Measurements from ENCODE around the gene MCM3. TPM values are rescaled to one million over a fixed set of nuclear protein-coding genes. Genes with fewer than 3 reads are reported as not detected.

Gene MCM3
- total RNA-seq, 1 experiment from 2014 or later, result 24.9 TPM

- BruUV-seq (replicated peaks), result TSS peak; percentile 79
- POLR2A ChIA-PET, result interaction anchor here (1.2 to 2.1 kb wide), 2 partner anchors 15 to 101 kb away, joined by 4 to 6 read pairs; no protein-coding TSS in a partner anchor
- intact Hi-C loops (cut with micrococcal nuclease), result loop anchor here (1.0 kb wide), 3 partner anchors 101 to 165 kb away; no protein-coding TSS in a partner anchor
Observed at GRCh38 chr6:52263709-52264540, 20.6 kb downstream of the MCM3 start.

GRCh38 chr6:52262620-52263344 lies 21.8 kb downstream of the MCM3 start:
- BruUV-seq (replicated peaks), result no TSS peak
- H3K4me1 Mint-ChIP-seq (ENCODE audit: insufficient read depth, unreplicated experiment), result no peaks in the 10 kb centered on the region
- no peak for TF ChIP-seq CTCF (IDR thresholded peaks at IDR 0.05; ENCODE audit: unreplicated experiment)
- no peak for DNase-seq (ENCODE audit: unreplicated experiment)
- peaks cover 46% of the 10 kb centered on the region for H3K36me3 Mint-ChIP-seq (ENCODE audit: insufficient read depth, unreplicated experiment)
- no peaks in the 10 kb centered on the region for H3K9me3 Mint-ChIP-seq (ENCODE audit: unreplicated experiment)
- H3K4me3 Mint-ChIP-seq (ENCODE audit: unreplicated experiment), result no peak overlapping the region
- POLR2A ChIA-PET, result interaction anchor here (1.2 to 2.1 kb wide), 2 partner anchors 14 to 100 kb away, joined by 4 to 6 read pairs; no protein-coding TSS in a partner anchor
- intact Hi-C loops (cut with micrococcal nuclease), result loop anchor here (1.0 kb wide), 3 partner anchors 99 to 163 kb away; no protein-coding TSS in a partner anchor
- no peaks in the 10 kb centered on the region for H3K27me3 Mint-ChIP-seq (ENCODE audit: insufficient read depth, unreplicated experiment)
- H3K27ac Mint-ChIP-seq (ENCODE audit: low read depth, unreplicated experiment), result no peak overlapping the region
- CTCF ChIA-PET, result interaction anchor here (0.5 to 7.9 kb wide), 46 partner anchors 8 to 1323 kb away, joined by 3 to 178 read pairs (median 5); partner anchors contain the start of gene MCM3

More at GRCh38 chr6:52263709-52264540, 20.6 kb downstream of the MCM3 start:
- no peaks in the 10 kb centered on the region for H3K27me3 Mint-ChIP-seq (ENCODE audit: insufficient read depth, unreplicated experiment)
- DNase-seq (ENCODE audit: unreplicated experiment), result peak; percentile 65
- H3K4me1 Mint-ChIP-seq (ENCODE audit: insufficient read depth, unreplicated experiment), result no peaks in the 10 kb centered on the region
- TF ChIP-seq CTCF (IDR thresholded peaks at IDR 0.05; ENCODE audit: unreplicated experiment), result peak; percentile 90
- CTCF ChIA-PET, result interaction anchor here (0.5 to 7.9 kb wide), 52 partner anchors 8 to 1322 kb away, joined by 3 to 178 read pairs (median 4); partner anchors contain the start of gene MCM3
- no peak overlapping the region for H3K4me3 Mint-ChIP-seq (ENCODE audit: unreplicated experiment)
- peaks cover 57% of the 10 kb centered on the region for H3K36me3 Mint-ChIP-seq (ENCODE audit: insufficient read depth, unreplicated experiment)
- H3K27ac Mint-ChIP-seq (ENCODE audit: low read depth, unreplicated experiment), result peak overlapping the region; percentile 16
- no peaks in the 10 kb centered on the region for H3K9me3 Mint-ChIP-seq (ENCODE audit: unreplicated experiment)

- no peak overlapping the region for H3K27ac Mint-ChIP-seq (ENCODE audit: low read depth, unreplicated experiment)
- TF ChIP-seq CTCF (IDR thresholded peaks at IDR 0.05; ENCODE audit: unreplicated experiment), result no peak
- CTCF ChIA-PET, result interaction anchor here (0.6 to 7.9 kb wide), 7 partner anchors 9 to 162 kb away, joined by 3 to 178 read pairs (median 30); no protein-coding TSS in a partner anchor
Observed at GRCh38 chr6:52261229-52261628, 23.3 kb downstream of the MCM3 start.

More at GRCh38 chr6:52261229-52261628, 23.3 kb downstream of the MCM3 start:
- no peaks in the 10 kb centered on the region for H3K4me1 Mint-ChIP-seq (ENCODE audit: insufficient read depth, unreplicated experiment)
- H3K9me3 Mint-ChIP-seq (ENCODE audit: unreplicated experiment), result no peaks in the 10 kb centered on the region
- H3K36me3 Mint-ChIP-seq (ENCODE audit: insufficient read depth, unreplicated experiment), result peaks cover 30% of the 10 kb centered on the region
- no peak for DNase-seq (ENCODE audit: unreplicated experiment)
- no peak overlapping the region for H3K4me3 Mint-ChIP-seq (ENCODE audit: unreplicated experiment)
- no peaks in the 10 kb centered on the region for H3K27me3 Mint-ChIP-seq (ENCODE audit: insufficient read depth, unreplicated experiment)
- intact Hi-C loops (cut with micrococcal nuclease), result no loop called here
- POLR2A ChIA-PET, result interaction anchor here (0.8 kb wide), 1 partner anchor 98 kb away, joined by 4 read pairs; no protein-coding TSS in a partner anchor
- BruUV-seq (replicated peaks), result no TSS peak

Measured in MCF 10A (cell line).